Muscle layer of duodenum (tissue), 2 donors: ENCODE results near the gene PRR5.
"Not testable (repeated sequence)": the region's sequence is repeated elsewhere in the genome, so short reads cannot be mapped to it uniquely, and the experiment has no call there.

Source experiments
- H3K27ac ChIP-seq: one replicate; pipeline ENCODE4 v1.7.0; 2013; ENCODE audit warnings: mild to moderate bottlenecking, low read length
- H3K27me3 ChIP-seq: one replicate; pipeline ENCODE4 v1.7.0; 2013; ENCODE audit warnings: low read depth, mild to moderate bottlenecking, control low read depth, low read length
- H3K36me3 ChIP-seq, 2 donors: one replicate each; pipeline ENCODE4 v1.7.0; 2013; ENCODE audit warnings: low read length in 2 of 2, control low read depth in 1 of 2, mild to moderate bottlenecking in 1 of 2; ENCODE audit not compliant: insufficient read depth in 2 of 2, control insufficient read depth in 1 of 2
- H3K4me1 ChIP-seq, 2 donors: one replicate each; pipeline ENCODE4 v1.7.0; 2013; ENCODE audit warnings: low read length in 2 of 2, mild to moderate bottlenecking in 2 of 2, control low read depth in 1 of 2, moderate library complexity in 1 of 2; ENCODE audit not compliant: insufficient read depth in 2 of 2, control insufficient read depth in 1 of 2
- H3K4me3 ChIP-seq, 2 donors: one replicate each; pipeline ENCODE4 v1.7.0; 2013; ENCODE audit warnings: low read length in 2 of 2, low read depth in 1 of 2, mild to moderate bottlenecking in 1 of 2
- H3K9me3 ChIP-seq, 2 donors: one replicate each; pipeline ENCODE4 v1.7.0; 2013; ENCODE audit warnings: low read length in 2 of 2, control low read depth in 1 of 2, mild to moderate bottlenecking in 1 of 2; ENCODE audit not compliant: control insufficient read depth in 1 of 2
- donor health status: healthy.

Gene PRR5

DNA sequence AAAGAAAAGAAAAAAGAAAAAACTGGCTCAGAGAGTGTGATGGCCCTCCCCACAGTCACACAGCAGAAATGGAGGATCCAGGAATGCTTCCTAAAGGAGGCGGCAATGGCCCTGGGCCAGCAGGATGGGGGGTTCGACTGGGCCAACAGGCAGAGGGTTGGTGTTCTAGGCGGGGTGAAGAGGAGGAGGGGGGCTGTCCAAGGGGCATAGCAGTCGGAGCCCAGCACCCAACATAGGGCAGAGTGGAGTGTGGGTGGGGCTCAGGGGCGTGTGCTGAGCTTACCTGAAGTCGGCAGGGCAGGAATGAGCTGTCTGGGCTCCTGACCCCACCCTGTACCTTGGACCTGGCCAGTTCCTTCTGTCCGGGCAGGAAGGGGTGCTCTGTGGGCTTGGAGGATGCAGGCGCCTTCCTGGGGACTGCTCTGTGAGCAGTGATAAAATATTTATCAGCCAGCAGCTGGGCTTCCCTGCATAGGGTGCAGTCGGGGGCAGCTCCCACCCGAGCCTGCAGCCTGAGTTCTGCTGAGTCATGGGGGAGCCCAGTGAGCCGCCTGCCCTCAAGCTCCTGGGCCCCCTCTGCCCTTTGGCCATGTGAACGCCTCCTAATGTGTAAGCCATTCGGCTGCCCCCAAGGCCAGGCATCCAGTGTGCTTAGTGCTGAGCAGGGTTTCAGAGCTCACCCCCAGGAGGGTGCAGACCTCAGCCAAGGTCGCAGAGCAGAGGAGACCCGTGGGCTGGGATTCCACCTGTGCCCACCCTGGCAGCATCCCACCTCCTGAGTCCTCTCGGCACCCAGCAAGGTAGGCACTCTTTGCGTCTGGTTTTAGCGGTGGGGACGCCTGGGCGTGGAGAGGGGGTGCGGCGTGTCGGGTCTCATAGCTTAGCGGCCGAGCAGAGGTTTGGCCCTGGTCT, 25.3 kb upstream of the PRR5 start:
- Histone ChIP-seq H3K4me3 (peak overlapping the region in 1 of 2 donors; percentile 21), H3K27ac (no peak overlapping the region), H3K36me3 (no peaks in the 10 kb centered on the region), H3K9me3 (no peaks in the 10 kb centered on the region), H3K4me1 (no peaks in the 10 kb centered on the region), H3K27me3 (no peaks in the 10 kb centered on the region)

DNA sequence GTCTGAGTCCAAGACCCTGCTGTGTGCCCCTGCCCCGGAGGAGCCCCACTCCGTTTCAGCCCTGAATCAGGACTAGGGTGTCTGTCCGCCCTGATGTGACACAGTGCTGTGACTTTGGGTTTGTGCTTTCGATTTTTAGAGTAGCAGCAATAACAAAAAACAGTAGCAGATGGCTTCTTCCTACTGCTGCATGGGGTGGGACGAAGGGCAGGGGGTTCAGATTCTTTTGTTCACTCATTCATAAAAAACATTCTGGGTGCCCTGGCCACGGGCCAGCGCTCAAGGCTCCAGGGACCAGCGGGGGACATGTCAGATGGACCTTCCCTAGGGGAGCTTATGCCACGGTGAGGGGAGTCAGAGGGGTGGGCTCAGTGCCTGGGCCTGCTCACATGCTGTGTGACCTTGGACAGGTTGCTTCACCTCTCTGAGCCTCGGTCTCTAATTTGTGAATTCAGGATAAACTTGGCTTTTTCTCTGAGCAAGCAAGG, 24.6 kb upstream of the PRR5 start:
- Histone ChIP-seq H3K27ac (no peak overlapping the region), H3K4me1 (no peaks in the 10 kb centered on the region), H3K9me3 (no peaks in the 10 kb centered on the region), H3K36me3 (no peaks in the 10 kb centered on the region), H3K27me3 (no peaks in the 10 kb centered on the region), H3K4me3 (peak overlapping the region in 1 of 2 donors; percentile 37)

DNA sequence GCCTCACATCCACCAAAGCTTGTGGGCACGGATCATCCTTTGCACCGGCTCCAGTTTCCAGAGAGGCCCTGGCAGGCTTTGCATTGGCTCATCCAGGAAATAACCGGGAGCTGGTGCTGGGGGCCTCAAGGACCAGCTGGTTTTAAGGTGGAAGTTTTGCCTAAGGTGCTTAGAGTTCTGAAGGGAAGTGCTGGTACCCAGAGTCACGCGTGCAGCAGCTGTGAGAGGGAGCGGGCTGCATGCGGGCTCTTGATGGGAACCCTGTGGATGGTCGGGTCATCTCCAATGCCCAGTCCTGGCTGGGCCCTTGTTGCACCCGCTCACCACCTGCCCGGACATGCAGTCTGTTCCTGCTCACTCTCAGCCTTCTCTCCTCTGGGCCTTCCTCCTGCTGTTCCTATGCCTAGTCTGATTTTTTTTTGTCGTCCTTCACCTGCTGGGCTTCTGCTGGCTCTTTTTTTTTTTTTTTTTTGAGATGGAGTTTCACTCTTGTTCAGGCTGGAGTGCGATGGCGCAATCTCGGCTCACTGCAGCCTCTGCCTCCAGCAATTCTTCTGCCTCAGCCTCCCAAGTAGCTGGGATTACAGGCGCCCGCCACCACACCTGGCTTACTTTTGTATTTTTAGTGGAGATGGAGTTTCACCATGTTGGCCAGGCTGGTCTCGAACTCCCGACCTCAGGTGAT, 24.0 kb upstream of the PRR5 start:
- H3K27me3 ChIP-seq: no peaks in the 10 kb centered on the region
- no peak overlapping the region for H3K4me3 ChIP-seq
- no peak overlapping the region for H3K27ac ChIP-seq

DNA sequence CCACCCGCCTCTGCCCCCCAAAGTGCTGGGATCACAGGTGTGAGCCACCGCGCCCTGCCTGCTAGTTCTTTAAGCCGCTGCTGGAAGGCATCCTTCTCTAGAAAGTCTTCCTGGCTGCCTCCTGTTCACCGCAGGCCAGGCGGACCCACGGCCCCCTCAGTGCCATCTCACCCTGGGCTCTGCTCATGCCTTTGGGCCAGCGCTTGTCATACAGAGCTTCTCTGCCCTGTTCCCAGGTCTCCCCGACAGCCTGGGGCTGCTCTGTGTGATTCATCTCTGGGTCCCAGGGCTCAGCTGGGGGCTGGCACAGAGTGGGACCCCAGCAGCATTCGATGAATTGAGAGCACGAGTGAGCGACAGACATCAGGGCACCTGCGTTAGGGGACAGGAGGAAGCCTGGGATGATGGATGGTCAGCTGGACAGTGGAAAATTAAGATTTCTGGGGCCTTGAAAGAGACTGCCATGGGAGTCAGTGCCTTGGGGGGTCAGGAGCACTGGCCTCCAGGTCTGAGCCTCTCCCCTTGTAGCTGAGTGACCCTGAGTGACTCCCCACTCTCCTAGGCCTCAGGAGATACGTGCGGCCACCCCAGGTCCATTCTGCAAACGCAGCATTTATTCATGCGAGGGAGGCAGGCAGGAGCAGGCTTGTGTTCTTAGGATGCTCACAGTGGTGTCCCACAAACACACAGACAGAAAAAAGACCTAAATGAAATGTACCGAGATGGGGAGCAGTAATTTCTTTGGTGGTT, 23.3 kb upstream of the PRR5 start:
- no peaks in the 10 kb centered on the region for H3K4me1 ChIP-seq
- no peak overlapping the region for H3K27ac ChIP-seq
- H3K4me3 ChIP-seq: no peak overlapping the region
- H3K9me3 ChIP-seq: no peaks in the 10 kb centered on the region
- no peaks in the 10 kb centered on the region for H3K27me3 ChIP-seq
- H3K36me3 ChIP-seq: no peaks in the 10 kb centered on the region

More for the DNA sequence above, 24.0 kb upstream of the PRR5 start:
- Histone ChIP-seq H3K9me3 (no peaks in the 10 kb centered on the region), H3K36me3 (no peaks in the 10 kb centered on the region), H3K4me1 (no peaks in the 10 kb centered on the region)

DNA sequence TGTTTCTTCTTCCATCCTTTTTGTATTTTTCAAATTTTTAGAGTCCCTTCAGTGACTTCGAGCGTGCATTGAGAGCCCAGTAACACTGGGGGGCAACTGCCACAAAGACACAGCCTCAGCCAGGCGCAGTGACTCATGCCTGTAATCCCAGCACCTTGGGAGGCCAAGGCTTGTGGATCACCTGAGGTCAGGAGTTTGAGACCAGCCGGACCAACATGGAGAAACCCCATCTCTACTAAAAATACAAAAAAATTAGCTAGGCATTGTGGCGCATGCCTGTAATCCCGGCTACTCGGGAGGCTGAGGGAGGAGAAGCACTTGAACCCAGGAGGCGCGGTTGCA, 22.7 kb upstream of the PRR5 start:
- not testable (repeated sequence) for H3K9me3 ChIP-seq, H3K27ac ChIP-seq, H3K36me3 ChIP-seq, H3K4me3 ChIP-seq, H3K4me1 ChIP-seq, H3K27me3 ChIP-seq

DNA sequence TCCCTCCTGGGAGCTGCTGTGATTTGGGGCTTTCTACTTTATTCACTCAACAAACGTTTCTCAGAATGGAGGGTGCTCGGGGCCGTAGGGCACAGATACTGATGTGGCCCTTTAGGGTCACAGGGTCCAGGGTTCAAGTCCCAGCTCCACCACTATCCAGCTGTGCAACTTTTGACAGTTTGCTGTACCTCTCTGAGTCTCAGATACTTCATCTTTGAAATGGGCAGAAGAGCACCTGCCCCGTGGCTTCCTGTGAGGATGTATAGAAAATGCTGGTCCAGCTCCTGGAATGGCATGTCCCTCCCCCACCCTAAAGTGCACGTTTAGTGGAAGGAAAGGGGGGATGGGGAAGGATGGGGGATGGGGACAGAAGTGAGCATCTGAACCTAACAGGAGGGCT, 21.9 kb upstream of the PRR5 start:
- Histone ChIP-seq H3K36me3 (no peaks in the 10 kb centered on the region), H3K9me3 (no peaks in the 10 kb centered on the region), H3K4me1 (peaks cover 2 to 8% of the 10 kb centered on the region in 2 donors), H3K4me3 (no peak overlapping the region), H3K27me3 (no peaks in the 10 kb centered on the region), H3K27ac (no peak overlapping the region)

DNA sequence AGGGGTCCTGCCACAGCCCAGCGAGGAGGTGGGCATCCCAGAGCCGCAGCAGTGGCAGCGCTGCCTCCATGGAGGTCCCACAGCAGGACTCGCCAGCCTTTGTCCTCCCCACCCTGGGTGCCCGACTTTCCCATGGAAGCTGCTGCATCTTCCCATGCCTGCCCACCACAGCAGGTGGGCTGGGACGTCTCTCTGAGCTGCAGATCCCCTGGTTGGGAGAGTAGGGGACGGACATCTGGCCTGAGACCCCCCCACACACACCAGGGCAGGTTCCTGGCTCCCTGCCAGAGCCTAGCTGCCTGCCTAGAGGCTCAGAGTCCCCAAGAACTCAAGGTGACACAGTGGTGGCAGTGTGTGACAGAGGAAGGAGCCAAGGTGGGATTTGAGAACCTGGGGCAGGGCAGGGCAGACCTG, 21.5 kb upstream of the PRR5 start:
- Histone ChIP-seq H3K4me1 (peaks cover 4 to 9% of the 10 kb centered on the region in 2 donors), H3K27me3 (no peaks in the 10 kb centered on the region), H3K4me3 (no peak overlapping the region), H3K27ac (no peak overlapping the region), H3K9me3 (no peaks in the 10 kb centered on the region), H3K36me3 (no peaks in the 10 kb centered on the region)

DNA sequence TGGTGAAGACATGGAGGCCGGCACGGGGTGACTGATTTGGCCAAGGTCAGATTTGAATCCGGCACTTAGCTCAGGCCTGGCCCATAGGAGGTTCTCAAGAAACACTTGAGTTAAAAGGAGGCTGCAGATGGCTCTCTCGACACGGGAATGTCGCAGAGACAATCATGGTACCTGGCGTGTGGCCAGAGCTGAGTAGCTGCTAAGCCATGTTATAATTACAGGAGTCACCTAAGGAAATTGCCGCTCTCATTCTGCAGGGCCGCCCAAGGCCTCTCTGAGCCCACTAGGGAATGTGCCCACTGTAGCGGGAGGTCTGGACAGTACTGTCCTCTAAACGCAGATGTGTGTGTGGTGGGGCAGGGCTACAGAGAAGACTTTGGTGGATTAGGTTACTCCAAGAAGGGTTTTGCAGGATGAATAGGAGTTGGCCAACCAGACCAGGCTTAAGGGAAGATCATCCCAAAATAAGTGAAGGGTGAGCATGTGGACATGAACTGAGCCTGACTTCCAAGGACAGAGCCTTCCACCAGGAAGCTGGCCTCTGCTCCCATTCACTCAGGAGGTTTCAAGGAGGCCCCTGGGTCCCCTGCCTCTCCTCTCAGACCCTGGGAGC, 19.3 kb upstream of the PRR5 start:
- Histone ChIP-seq H3K36me3 (no peaks in the 10 kb centered on the region), H3K9me3 (no peaks in the 10 kb centered on the region), H3K4me3 (no peak overlapping the region), H3K27me3 (no peaks in the 10 kb centered on the region), H3K27ac (no peak overlapping the region), H3K4me1 (peaks cover 4 to 9% of the 10 kb centered on the region in 2 donors)

DNA sequence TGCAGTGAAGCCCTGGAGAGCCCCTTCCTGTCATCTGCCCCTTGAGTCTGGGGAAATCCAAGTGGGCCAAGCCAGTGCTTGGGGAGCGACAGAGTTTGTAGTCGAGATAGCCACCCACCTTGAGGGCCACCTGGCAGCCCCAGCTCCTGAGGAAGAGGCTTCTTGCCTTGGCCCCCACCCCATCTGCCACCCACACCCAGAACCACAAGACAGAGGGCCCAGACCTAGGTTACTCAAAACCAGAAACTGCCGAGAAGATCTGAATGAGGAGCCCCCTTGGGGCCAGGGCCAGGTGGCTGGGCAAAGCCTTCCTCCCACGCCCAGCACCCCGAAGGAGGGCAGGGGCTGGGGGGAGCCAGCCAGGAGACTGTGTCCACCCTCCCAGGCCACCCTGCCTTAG, 18.8 kb upstream of the PRR5 start:
- Histone ChIP-seq H3K9me3 (no peaks in the 10 kb centered on the region), H3K4me1 (peaks cover 4 to 9% of the 10 kb centered on the region in 2 donors), H3K4me3 (no peak overlapping the region), H3K27ac (no peak overlapping the region), H3K36me3 (no peaks in the 10 kb centered on the region), H3K27me3 (no peaks in the 10 kb centered on the region)

DNA sequence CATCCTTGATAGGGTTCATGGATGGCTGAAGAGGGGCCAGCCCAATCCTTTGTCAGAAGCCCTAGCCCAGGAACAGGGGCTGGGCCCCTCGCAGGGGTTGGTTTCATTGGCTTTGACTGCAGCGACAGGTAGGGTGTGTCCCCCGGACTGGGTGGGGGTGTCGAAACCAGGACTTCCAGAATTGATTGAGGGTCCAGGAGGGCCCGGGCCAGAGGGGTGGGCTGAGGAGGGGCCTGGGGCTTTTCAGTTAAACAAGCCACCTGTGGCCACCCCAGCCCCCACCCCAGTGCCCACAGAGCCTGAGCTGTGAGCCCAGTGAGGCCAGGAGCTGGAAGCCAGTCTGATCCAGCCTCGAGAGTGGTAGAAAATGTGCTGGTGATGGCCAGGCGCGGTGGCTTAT, 18.1 kb upstream of the PRR5 start:
- Histone ChIP-seq H3K27me3 (no peaks in the 10 kb centered on the region), H3K4me3 (no peak overlapping the region), H3K27ac (no peak overlapping the region), H3K36me3 (no peaks in the 10 kb centered on the region), H3K9me3 (no peaks in the 10 kb centered on the region), H3K4me1 (peaks cover 4 to 9% of the 10 kb centered on the region in 2 donors)
